Astrocyte of the cerebellum (primary cell): ENCODE data around the gene UNKL.

ENCODE experiments used
- DNase-seq: peaks from one replicate; pipeline ENCODE4 v3.0.0-alpha.2; 2011; ENCODE audit warnings: low read depth
- H3K4me3 ChIP-seq: 2 replicates; pipeline ENCODE4 v1.5.1; 2011; ENCODE audit warnings: mild to moderate bottlenecking, low read depth, low read length, moderate library complexity
- in situ Hi-C: cut with HindIII; loops from 2 replicates; pipeline ENCODE4 v1.10.0; 2017; ENCODE audit warnings: low sequenced_read_pairs
- TF ChIP-seq, protein P1 (sequence below): IDR thresholded peaks from 2 replicates; pipeline ENCODE4 v1.5.1; 2012; ENCODE audit warnings: low read length, low read depth, moderate library complexity, mild to moderate bottlenecking; ENCODE audit errors: missing control alignments

Gene UNKL

GRCh38 chr16:1403733-1404132 is 10.8 kb downstream of the UNKL start:
- DNase-seq, result no peak
- TF ChIP-seq, protein P1, sequence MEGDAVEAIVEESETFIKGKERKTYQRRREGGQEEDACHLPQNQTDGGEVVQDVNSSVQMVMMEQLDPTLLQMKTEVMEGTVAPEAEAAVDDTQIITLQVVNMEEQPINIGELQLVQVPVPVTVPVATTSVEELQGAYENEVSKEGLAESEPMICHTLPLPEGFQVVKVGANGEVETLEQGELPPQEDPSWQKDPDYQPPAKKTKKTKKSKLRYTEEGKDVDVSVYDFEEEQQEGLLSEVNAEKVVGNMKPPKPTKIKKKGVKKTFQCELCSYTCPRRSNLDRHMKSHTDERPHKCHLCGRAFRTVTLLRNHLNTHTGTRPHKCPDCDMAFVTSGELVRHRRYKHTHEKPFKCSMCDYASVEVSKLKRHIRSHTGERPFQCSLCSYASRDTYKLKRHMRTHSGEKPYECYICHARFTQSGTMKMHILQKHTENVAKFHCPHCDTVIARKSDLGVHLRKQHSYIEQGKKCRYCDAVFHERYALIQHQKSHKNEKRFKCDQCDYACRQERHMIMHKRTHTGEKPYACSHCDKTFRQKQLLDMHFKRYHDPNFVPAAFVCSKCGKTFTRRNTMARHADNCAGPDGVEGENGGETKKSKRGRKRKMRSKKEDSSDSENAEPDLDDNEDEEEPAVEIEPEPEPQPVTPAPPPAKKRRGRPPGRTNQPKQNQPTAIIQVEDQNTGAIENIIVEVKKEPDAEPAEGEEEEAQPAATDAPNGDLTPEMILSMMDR, result no peak
- in situ Hi-C loops, result no loop called here
- H3K4me3 ChIP-seq, result no peak overlapping the region

GRCh38 chr16:1403036-1403435 is 11.5 kb downstream of the UNKL start:
- DNase-seq, result no peak
- in situ Hi-C loops, result no loop called here

DNA sequence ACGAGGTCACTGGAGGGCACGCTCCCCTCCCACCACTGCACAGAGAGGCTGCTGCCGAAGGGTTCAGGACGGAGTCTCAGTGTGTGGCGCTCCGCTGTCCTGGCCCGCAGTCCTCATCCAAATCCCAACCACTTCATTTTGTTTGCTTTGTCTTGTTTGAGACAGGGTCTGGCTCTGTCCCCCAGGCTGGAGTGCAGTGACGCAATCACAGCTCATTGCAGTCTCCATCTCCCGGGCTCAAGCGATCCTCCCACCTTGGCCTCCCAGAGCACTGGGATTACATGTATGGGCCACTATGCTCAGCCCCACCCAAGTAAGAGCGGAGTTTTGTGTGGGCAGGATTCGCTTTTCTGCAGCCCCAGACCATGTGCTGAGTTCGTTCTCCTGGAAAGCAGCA is 12.7 kb downstream of the UNKL start:
- TF ChIP-seq, protein P1, result no peak
- in situ Hi-C loops, result no loop called here
- DNase-seq, result no peak
- no peak overlapping the region for H3K4me3 ChIP-seq

More at GRCh38 chr16:1403036-1403435, 11.5 kb downstream of the UNKL start:
- TF ChIP-seq, protein P1, result no peak
- H3K4me3 ChIP-seq, result no peak overlapping the region

DNA sequence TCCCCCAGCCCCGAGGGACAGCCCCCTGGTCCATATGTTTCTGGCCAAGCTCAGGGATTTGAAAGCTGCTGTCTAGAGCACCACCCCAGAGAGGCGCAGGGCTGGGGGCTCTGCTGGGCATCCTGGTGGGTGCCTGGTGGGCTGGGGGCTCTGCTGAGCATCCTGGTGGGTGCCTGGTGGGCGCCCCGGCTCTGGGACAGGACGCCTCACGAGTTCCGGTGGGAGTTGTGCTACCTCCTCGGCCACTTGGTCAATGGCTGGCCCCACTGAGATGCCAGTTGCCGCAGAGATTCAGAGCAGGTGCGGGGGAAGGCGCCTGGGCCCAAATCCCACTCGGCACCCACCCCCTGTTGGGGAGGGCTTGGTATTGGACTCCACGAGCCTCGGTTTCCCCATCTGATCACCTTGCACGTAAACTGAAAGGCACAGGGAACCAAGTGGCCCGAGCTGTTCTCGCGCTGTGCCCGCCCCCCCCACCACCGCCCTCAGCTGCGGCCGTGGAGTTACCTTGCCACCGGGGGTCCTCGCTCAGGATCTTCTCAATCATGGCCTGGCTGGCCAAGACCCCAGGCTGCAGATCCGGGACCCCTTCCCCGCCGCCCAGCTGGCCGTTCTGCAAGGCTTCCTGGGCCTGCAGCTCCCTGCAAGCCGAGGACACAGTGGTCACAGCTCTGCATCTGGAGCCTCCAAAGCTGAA is 13.3 kb downstream of the UNKL start:
- in situ Hi-C loops, result no loop called here
- TF ChIP-seq, protein P1, result no peak
- no peak overlapping the region for H3K4me3 ChIP-seq
- DNase-seq, result no peak

DNA sequence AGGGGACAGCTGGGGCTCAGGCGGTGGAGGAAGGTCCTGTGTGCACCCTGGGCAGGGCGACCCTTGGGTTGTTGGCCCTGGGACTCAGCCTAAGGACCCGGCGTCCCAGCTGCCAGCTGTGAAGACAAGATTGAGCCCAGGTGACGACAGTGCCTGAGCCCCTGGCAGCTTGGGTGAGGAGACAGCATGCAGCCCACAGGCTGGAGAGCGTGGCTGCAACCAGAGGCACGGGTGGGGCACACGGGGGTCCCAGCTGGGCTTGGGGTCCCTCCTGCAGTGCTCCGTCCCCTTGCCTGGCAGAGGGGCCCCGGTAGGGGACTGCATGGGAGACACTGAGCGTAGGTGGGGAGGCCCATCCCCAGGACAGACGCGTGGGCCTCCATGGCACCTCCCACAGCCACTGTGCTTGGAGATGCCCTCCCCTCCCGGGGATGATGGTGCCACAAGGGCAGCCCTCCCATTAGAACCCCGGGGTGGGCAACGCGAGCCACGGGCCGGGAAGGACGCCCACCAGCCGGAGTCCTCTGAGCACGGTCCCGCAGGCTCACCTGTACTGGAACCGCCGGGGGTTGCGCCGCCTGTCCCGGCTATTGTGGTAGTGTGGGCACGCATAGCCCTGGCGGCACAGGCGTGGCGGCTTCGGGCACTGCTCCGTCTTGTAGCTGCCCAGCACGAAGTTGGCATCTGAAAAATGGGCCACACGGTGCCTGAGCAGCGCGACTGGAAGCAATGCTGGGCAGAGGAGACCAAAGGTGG is 15.5 kb downstream of the UNKL start:
- H3K4me3 ChIP-seq, result no peak overlapping the region
- in situ Hi-C loops, result loop anchor here (25.0 kb wide), 2 partner anchors 88 to 112 kb away; partner anchors contain the start of genes CLCN7, PTX4 and TELO2
- no peak for DNase-seq
- TF ChIP-seq, protein P1, result no peak

DNA sequence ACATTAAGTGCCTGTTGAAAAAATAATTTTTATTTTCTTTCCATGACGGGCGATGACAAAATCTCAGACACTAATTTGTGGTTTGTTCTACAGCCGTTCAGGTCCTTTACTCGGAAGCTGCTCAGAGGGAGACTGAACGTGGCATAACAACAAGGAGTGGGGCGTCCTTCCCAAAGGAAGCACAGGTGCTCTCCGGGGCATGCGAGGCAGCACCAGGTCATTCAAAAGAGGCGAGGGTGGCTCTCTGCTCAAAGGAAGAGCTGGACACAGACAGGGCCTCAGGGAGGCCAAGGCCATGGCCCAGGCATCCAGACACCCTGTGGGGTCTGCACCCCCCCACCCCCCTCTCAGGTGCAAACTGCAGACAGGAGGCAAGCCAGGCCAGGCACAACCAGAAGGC is 16.2 kb downstream of the UNKL start:
- DNase-seq, result no peak
- in situ Hi-C loops, result loop anchor here (25.0 kb wide), 2 partner anchors 89 to 111 kb away; partner anchors contain the start of genes CLCN7, PTX4 and TELO2
- TF ChIP-seq, protein P1, result no peak
- no peak overlapping the region for H3K4me3 ChIP-seq
